ENCODE results near the gene CTDP1. TPM values are rescaled to one million over a fixed set of nuclear protein-coding genes. Genes with fewer than 3 reads are reported as not detected.

The CTDP1 gene
- polyA plus RNA-seq, 3 donors = 6.8 to 11.7 (median 8.7) TPM

DNA sequence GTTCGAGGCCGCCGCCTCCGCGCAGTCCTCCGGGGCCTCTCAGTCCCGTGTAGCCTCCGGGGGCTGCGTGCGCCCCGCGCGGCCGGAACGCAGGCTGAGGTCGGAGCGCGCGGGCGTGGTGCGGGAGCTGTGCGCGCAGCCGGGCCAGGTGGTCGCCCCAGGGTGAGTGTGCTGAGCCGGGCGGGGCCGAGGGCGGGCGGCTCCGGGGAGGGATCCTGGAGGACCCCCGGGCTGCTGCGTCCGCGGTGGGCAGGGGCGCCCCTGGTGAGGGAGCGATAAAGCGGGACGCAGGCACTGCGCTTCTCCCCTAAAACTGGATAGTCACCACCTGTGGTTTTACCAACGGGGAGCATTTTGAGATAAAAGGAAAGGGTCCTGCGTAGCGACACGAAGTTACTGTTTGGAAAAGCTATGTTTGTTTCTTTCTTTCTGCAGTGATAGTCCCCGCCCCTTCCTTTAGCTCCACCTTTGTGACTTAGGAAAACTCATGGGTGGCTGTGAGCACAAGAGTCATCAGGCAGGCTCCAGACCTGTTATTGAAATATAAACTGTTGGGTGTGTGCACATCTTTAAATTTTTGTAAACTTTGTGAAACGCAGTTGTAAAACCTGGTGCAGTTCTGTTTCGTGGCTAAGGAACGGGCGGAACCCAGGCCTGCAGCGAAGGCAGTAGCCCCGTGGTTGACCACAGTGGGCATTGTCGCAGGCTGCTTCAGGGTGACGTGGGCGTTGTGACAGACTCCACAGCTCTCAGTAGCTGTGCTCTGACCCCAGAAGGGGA is 687 bp downstream of the CTDP1 start:
- WGBS, 3 donors = 2 to 4% (median 2%) methylated on average over 50 to 54 of the region's 54 CpGs
- H3K27ac ChIP-seq (ENCODE audit: low read depth, low read length) = peak overlapping the region; percentile 95

DNA sequence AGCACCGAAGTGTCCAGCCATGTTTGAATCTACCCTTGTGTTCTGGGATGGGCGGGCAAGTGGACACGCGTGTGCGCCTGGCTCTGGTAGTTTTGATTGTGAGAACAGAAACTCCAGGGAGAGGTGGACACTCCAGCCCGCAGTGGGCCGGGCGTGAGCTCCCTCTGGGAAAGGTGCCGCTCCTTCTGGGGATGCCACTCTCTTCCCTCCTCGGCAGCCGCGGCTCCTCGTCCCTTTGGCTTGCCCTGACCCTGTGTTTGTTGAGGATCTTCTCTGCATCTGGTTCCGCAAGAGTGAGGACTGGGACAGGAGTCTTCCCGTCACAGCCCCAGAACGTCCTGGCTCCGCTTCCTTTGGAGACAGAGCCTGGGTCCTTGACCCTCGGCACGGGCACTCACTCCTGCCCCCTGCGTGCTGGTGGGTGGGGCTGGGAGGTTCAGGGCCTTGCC is 1.3 kb downstream of the CTDP1 start:
- 55 to 75% (median 69%) methylated on average over 20 of the region's 20 CpGs for WGBS, 3 donors
- H3K27ac ChIP-seq (ENCODE audit: low read depth, low read length) = no peak overlapping the region

DNA sequence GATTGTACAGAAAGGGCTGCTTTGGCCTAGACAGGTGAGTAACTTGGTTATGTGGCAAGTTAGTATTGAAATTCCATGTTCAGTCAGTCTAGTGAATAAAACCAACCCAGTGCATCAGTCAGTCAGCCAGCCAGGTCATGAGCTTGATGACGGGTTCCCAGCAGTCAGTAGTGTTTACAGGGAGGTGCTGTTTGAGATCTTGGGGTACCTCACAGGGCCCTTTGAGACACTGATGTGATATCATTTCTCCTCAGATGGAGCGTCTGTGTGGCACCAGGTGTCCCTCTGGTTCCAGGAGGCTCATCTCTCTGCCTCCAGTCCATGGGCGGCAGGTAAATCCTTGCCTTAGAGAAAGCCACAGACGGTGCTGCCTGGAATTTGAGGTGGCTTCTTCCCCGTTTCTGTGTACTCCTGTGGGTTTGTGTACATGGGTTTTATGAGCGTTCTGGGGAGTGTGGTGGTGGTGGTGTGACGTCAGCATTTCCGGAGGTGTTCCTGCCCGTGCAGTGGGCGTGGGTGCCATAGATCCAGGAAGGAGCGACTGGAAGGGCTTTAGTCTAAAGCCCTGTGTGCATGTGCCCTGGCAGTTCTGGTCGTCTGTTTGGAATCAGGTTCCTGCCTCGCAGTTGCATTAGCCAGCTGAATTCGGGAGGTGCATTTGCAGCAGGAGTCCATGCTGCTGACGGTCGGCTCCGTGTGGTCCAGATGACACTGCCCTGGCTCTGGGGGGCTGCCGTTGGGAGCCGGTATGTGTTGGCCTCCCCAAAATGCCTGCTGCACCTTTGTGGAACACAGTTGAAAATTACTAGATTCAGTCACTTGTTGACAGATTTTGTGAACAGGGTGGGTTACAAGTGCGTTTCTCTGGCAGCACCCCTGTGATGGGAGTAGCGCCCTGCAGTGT is 2.1 kb downstream of the CTDP1 start:
- no peak overlapping the region for H3K27ac ChIP-seq (ENCODE audit: low read depth, low read length)
- WGBS, 3 donors = 72 to 76% (median 73%) methylated on average over 21 of the region's 21 CpGs

DNA sequence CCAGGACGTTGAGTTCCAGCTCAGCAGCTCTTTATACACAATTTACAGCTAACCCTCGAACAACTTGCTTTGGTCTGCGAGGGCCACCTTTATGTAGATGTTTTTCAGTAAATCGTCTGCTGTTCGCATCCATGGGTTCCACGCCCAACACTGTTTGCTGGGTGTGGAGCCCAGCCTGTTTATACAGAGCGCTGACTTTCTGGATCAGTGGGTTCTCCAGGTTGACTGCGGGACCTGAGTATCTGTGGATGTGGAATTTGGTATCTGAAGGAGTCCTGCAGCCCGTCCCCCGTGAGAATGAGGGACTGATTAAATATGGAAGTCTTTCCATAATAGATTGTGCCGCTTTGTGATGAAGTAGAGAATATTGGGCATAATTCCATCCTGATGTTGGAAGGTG is 2.9 kb downstream of the CTDP1 start:
- WGBS, 3 donors = 79 to 86% (median 85%) methylated on average over 11 of the region's 11 CpGs
- no peak overlapping the region for H3K27ac ChIP-seq (ENCODE audit: low read depth, low read length)

DNA sequence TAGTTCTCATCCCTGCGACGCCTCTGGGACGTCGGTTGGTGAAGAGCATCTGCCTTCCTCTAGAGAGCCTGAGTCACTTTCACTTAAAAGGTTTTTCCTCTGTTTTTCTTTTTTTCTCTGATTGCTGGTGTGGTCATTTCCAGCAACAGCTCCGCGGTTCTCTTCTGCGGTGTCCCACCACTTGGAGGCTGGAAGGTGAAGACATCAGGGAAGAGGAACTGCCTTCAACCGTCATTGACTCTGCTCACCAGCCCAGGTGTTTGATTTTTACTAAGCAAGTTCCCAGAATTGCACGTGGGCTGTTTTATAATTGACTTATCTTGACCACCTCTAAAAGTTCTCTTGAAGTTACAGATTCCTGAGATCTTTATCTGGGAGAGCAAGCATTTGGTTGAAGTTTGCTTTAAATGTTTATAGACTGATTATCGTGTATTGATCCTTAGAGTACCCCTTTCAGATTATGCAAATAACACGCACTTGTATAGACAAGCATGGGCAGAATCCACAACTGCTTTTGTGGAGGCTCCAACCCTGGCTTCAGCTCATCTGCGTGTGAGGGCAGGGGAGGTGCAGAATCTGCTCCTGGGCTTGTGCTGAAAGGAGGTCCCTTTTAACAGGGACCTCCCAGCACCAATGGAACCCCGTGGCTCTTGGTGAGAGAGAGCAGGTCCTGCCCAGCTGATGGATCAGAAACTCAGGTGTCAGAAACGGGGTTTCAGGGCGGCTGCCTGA is 3.5 kb downstream of the CTDP1 start:
- no peak overlapping the region for H3K27ac ChIP-seq (ENCODE audit: low read depth, low read length)
- 61 to 68% (median 67%) methylated on average over 15 of the region's 15 CpGs for WGBS, 3 donors

DNA sequence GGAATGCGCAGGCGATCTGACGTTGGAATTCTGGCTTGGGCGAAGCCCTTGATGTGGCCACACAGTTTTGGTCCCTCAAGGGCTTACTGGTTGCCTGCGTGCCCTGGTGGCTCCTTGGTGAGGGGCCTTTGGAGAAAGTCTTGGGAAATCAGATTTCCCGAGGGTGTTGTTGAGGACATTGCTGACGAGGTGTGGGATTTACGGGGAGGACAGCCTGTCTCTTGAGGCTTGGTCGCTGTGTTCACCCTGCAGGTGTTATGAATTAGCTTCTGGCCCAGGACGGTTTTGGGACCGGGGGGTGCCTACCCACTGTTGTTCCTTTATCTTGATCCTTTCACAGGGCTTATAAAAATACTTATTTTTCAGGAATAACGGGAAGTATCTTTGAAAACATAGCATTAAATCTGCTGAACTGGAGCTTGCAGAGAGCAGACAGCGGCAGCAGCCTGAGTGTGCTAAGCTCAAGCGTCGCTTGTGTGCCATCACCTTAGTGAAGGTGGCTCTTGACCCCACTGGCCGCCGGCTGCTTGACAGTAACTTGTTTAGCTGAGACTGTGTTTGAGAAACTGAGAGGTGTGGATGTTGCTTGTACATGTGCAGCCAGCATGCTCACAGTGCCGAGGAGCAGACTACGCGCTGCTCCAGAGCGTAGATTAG is 4.2 kb downstream of the CTDP1 start:
- 86 to 87% (median 86%) methylated on average over 21 of the region's 21 CpGs for WGBS, 3 donors
- H3K27ac ChIP-seq (ENCODE audit: low read depth, low read length) = no peak overlapping the region

DNA sequence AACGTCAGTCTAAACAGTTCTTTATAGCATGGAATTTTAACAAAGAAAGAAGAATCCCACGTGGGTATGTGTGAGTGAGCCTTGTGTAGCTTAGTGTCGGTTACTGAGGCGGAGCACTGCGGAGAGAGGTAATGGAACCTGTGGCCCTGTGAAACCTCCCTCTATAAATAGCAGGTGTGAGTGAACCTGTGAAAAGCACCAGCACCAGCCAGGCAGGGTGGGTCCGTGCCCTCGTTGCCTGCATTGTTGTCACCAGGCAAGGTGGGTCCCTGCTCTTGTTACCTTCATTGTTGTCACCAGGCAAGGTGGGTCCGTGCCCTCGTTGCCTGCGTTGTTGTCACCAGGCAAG is 4.7 kb downstream of the CTDP1 start:
- 73 to 85% (median 77%) methylated on average over 10 of the region's 10 CpGs for WGBS, 3 donors

DNA sequence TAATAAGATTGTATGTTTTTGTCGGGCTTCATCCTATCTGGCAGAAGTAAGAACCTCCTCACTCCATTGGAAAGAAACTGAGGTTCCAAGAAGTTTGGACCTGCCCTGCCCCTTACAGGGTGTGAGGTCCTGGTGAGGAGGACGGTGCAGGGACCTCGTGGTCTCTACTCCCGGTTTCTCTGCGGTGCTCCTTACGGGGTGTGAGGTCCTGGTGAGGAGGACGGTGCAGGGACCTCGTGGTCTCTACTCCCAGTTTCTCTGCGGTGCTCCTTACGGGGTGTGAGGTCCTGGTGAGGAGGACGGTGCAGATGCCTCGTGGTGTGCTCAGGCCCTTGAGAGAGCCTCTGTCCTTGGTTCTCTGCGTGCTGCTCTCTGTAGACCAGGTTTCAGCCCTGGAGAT is 5.2 kb downstream of the CTDP1 start:
- H3K27ac ChIP-seq (ENCODE audit: low read depth, low read length) = no peak overlapping the region
- WGBS, 3 donors = 70 to 74% (median 72%) methylated on average over 13 of the region's 13 CpGs

More for the DNA sequence above, 4.7 kb downstream of the CTDP1 start:
- no peak overlapping the region for H3K27ac ChIP-seq (ENCODE audit: low read depth, low read length)

DNA sequence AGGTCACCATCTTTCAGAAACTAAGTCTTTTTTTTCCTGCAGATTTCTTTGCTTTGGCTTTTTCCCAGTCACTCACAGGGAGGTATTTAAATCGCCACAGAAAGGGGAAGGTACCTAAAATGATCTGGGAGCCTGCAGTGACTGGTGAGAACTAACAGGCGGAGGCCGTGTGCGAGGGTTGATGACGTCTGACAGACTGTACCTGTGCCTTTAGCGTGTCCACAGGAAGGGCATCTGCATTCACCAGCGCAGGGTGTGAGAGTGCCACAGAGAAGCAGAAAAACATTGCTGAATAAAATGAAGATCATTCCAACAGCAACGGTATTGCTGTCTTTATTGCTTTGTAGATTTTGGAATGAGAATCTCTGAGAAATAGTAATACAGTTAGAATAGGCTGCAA is 5.7 kb downstream of the CTDP1 start:
- no peak overlapping the region for H3K27ac ChIP-seq (ENCODE audit: low read depth, low read length)
- WGBS, 3 donors = 66 to 76% (median 72%) methylated on average over 8 of the region's 8 CpGs

DNA sequence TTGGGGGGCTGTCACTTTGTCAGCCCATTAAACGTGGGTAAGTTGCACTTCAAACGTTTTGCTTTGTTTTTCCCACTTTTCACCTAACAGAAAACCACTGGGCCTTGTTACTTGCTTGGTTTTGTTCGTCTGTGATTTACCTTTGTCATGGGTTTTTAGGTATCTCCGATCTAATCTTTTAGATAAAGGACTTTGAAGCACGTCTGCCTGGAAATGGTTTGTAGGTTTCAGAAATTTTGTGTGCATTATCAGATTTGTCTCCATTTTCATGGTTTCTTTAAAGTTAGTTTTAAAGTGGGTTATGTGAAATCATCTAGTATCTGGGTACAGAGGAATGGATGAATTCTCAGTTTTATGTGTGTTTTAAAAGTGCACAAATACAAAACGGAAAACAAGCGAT is 6.4 kb downstream of the CTDP1 start:
- 62 to 87% (median 83%) methylated on average over 7 of the region's 7 CpGs for WGBS, 3 donors
- H3K27ac ChIP-seq (ENCODE audit: low read depth, low read length) = no peak overlapping the region

DNA sequence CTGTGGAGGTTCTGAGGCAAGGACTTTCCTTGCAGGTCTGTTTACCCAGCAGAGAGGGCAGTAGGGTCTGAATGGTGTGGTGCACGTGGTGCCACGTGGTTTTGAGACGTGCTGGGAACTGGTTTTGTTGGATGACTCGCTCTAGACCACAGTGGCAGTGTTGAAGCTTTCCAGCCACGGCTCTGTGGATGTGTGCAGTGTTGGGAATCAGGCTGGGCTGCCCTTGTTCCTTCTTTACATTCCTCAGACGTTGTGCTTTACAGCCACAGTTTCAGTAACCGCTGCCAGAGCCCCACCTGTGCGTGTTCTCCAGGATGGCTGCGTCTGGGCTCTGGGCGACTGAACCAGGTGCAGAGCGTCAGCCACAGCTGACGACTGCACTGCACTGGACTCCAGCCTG is 8.2 kb downstream of the CTDP1 start:
- no peak overlapping the region for H3K27ac ChIP-seq (ENCODE audit: low read depth, low read length)
- WGBS, 3 donors = 36 to 75% (median 68%) methylated on average over 12 of the region's 12 CpGs

DNA sequence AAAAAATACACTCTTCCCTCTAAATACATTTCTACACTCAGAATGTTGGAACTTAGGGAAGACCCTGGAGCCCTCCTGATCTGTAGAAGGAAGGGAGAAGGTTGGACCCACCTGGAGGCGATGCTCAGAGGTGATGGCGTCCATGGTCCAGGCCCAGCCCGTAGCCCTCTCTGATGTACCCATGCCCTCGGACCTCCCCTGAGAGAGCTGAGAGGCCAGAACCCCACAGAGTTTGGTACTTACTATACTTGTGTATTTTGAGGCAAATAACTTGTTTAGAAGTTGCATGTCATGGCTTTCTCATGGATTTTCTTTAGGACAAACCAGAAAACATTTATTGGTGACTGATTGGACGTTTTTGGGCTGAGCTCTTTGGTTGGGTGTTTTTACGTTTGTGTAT is 10.5 kb downstream of the CTDP1 start:
- H3K27ac ChIP-seq (ENCODE audit: low read depth, low read length) = no peak overlapping the region
- WGBS, 3 donors = 87 to 91% (median 89%) methylated on average over 6 of the region's 6 CpGs

DNA sequence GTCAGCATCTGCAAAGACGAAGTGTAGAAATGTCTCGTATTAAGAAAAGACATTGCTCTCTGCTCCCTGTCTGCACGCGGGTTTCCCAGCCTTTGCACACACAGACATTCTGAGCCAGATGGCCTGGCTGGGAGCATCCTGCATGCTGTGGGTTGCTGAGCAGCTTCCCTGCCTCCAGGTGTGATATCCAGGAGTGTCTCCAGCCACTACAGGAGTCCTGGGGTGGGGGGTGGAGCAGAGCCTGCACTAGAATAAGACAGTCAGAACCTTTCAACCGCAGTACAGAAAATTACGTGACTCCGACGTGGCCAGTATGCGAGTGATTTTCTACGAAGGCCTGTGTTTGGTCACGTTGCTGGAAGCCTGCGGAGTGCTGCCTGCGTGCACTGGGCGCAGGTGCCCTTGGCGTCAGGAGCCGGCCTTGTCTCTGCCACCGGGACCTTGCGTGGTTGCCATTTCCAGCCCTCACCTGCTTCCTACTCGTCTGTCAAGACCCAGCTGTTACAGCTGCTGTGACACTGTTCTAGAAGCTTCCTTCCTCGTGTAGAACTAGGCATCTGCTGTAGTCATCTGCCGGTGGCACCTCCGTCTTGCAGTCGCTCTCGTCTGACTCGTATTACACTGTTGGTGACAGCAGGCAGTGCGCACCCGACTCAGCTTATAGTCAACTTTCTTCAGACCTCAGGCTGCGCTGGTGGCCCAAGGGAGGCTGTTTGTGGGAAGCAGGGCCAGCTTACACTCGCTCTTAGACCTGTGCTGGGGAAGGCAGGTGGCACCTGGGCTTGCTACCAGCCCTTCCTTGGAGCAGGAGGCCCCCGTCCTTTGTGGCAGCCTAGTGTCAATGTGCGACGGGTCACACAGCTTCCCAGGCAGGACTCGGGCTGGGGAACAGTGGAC is 11.2 kb downstream of the CTDP1 start:
- 82 to 87% (median 85%) methylated on average over 33 of the region's 33 CpGs for WGBS, 3 donors
- no peak overlapping the region for H3K27ac ChIP-seq (ENCODE audit: low read depth, low read length)

DNA sequence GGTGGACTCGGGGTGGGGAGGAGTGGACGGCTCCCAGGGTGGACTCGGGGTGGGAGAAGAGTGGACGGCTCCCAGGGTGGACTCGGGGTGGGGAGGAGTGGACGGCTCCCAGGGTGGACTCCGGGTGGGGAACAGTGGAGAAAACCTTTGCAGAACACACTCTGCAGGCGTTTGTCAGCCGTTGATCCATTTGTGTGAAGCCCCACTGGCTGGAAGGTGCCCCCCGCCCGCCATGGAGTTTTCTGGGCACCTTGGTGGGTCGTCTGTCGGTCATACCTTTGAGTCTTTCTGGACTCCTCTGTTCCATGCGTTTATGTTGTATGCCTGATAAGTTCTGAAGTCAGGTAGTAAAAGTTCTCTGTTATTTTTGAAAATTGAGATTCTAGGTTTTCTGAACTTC is 12.5 kb downstream of the CTDP1 start:
- no peak overlapping the region for H3K27ac ChIP-seq (ENCODE audit: low read depth, low read length)
- WGBS, 3 donors = 80 to 87% (median 80%) methylated on average over 12 of the region's 14 CpGs

DNA sequence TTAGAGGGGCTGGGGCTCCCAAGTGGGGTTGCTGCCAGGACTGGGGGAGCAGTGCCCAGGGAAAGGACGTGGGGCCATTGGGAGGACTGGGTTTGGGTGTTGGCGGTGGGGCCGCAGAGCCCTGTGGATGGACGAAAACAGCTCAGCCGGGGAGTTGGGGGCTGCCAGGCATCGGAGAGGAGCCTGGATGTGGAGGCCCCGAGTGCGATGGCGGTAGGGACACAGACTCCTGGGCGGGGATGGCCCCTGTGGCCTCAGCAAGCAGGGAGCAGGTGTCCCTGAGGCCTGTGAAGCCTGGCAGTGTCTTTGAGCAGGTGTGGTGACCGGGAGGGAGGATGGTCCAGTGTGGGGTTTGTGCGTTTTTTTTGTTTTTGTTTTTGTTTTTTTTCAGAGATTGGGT is 13.3 kb downstream of the CTDP1 start:
- H3K27ac ChIP-seq (ENCODE audit: low read depth, low read length) = no peak overlapping the region
- WGBS, 3 donors = 91 to 94% (median 91%) methylated on average over 11 to 12 of the region's 12 CpGs

DNA sequence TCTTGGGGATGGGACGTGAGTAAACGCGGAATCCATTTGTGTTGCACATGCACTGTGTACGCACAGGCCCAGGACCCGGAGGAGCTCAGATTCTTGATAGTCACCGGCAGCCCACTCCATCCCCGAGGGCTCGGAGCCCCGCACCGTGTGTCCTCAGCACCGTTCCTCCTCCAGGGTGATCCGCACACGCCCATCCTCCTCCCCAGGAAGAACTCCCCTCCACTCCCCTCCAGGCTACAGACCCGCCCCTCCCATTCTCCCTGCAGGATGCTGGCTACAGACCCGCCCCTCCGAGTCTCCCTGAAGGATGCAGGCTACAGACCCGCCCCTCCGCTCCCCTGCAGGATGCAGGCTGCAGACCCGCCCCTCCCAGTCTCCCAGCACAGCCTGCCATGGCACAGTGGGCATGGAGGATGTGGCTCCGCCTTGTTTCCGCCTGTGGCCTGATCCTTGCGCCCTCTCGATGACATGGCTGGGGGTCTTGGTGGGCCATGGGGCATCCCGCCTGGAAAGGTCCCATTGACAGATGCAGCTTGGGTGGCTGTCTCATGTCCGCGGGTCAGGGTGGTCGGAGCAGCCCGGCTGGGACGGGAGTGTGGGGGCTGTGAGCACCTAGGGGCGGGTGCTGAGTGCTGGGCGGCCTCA is 14.1 kb downstream of the CTDP1 start:
- WGBS, 3 donors = 78 to 83% (median 83%) methylated on average over 30 to 31 of the region's 31 CpGs
- H3K27ac ChIP-seq (ENCODE audit: low read depth, low read length) = no peak overlapping the region

All from adipose tissue (tissue), 3 donors.